B cell (primary cell): ENCODE results near the gene HIPK4. TPM values are rescaled to one million over a fixed set of nuclear protein-coding genes. Genes with fewer than 3 reads are reported as not detected.

Experiments used
- ATAC-seq: fragments of 200-7000 bp; cut with Tn5 transposase; one replicate; pipeline ENCODE4 v1.10.0; 2021; ENCODE audit warnings: low read depth, mild to moderate bottlenecking, moderate number of reproducible peaks, moderate library complexity
- CTCF ChIA-PET: fragments of 350-600 bp; sonication (Branson Sonifier 250); formaldehyde crosslinking; loops from one replicate; lab custom pipeline; 2021; ENCODE audit warnings: antibody characterized with exemption, inconsistent platforms; lab: Charles Lee
- POLR2A ChIA-PET: fragments of 350-600 bp; sonication (Branson Sonifier 250); formaldehyde crosslinking; loops from one replicate; lab custom pipeline; 2021; ENCODE audit warnings: antibody characterized with exemption; lab: Charles Lee
- DNase-seq: peaks from one replicate; pipeline ENCODE4 v3.0.0; 2013
- H2AFZ ChIP-seq: 2 replicates; pipeline ENCODE4 v1.6.1; 2012; ENCODE audit warnings: mild to moderate bottlenecking, low read depth, low read length; ENCODE audit not compliant: insufficient read depth, poor library complexity, severe bottlenecking
- H3K27ac ChIP-seq, 2 donors: 1 replicate in 1 of 2; 2 replicates in 1 of 2; pipeline ENCODE4 v1.5.1; 2012 to 2013; ENCODE audit warnings: low read length in 2 of 2, mild to moderate bottlenecking in 2 of 2, moderate library complexity in 1 of 2
- H3K27me3 ChIP-seq, 4 experiments: fragments of 200-600 bp in 1 of 4; sonication (generic) in 1 of 4; replicated peaks in 1 of 4; 1 replicate in 2 of 4; 2 replicates in 2 of 4; pipeline versions ENCODE4 v1.6.1 to v1.7.0; 2013 to 2016; ENCODE audit warnings: low read length in 3 of 4, mild to moderate bottlenecking in 2 of 4, mixed read lengths in 1 of 4, moderate library complexity in 1 of 4; ENCODE audit not compliant: insufficient read depth in 4 of 4, control insufficient read depth in 3 of 4; ENCODE audit errors: control extremely low read depth in 1 of 4
- H3K36me3 ChIP-seq, 2 experiments: replicated peaks in 1 of 2; 1 replicate in 1 of 2; 2 replicates in 1 of 2; pipeline versions ENCODE4 v1.6.1 to v1.7.1; 2013; ENCODE audit warnings: low read length in 1 of 2; ENCODE audit not compliant: insufficient read depth in 2 of 2, control insufficient read depth in 1 of 2; ENCODE audit errors: control extremely low read depth in 1 of 2, extremely low read depth in 1 of 2
- H3K4me1 ChIP-seq, 2 donors: fragments of 200-600 bp in 1 of 2; sonication (generic) in 1 of 2; 1 replicate in 1 of 2; 2 replicates in 1 of 2; pipeline versions ENCODE4 v1.5.1 to v1.6.1; 2013 to 2017; ENCODE audit warnings: low read length in 2 of 2; ENCODE audit not compliant: control insufficient read depth in 2 of 2, insufficient read depth in 2 of 2
- H3K4me2 ChIP-seq: replicated peaks from 2 replicates; pipeline ENCODE3; 2012; ENCODE audit warnings: mild to moderate bottlenecking, low read depth, low read length; ENCODE audit not compliant: poor library complexity, severe bottlenecking
- H3K4me3 ChIP-seq, 5 experiments: fragments of 200-600 bp in 1 of 5; sonication (generic) in 1 of 5; 1 replicate in 3 of 5; 2 replicates in 2 of 5; pipeline versions ENCODE4 v1.5.1 to v1.7.0; 2011 to 2016; ENCODE audit warnings: low read length in 4 of 5, mild to moderate bottlenecking in 4 of 5, low read depth in 2 of 5, control low read depth in 1 of 5, moderate library complexity in 1 of 5; ENCODE audit not compliant: insufficient read depth in 1 of 5; ENCODE audit errors: control extremely low read depth in 1 of 5, extremely low read depth in 1 of 5
- H3K79me2 ChIP-seq: fragments of 200-600 bp; sonication (generic); one replicate; pipeline ENCODE4 v1.6.0; 2016; ENCODE audit warnings: low read length; ENCODE audit not compliant: control insufficient read depth, insufficient read depth
- H3K9ac ChIP-seq: fragments of 200-600 bp; sonication (generic); 2 replicates; pipeline ENCODE4 v1.6.1; 2017; ENCODE audit warnings: mild to moderate bottlenecking, low read length, moderate library complexity
- H3K9me3 ChIP-seq, 3 donors: one replicate each; pipeline versions ENCODE4 v1.6.1 to v1.7.1; 2013; ENCODE audit warnings: low read length in 2 of 3; ENCODE audit not compliant: control insufficient read depth in 2 of 3, insufficient read depth in 1 of 3; ENCODE audit errors: control extremely low read depth in 1 of 3
- H4K20me1 ChIP-seq: 2 replicates; pipeline ENCODE4 v1.6.0; 2012; ENCODE audit warnings: mild to moderate bottlenecking, low read length; ENCODE audit not compliant: insufficient read depth, control insufficient read depth, poor library complexity, severe bottlenecking
- H3K27ac Mint-ChIP-seq: one replicate; pipeline ENCODE4 v1.8.0; 2021; ENCODE audit warnings: mixed read lengths
- H3K27me3 Mint-ChIP-seq: one replicate; pipeline ENCODE4 v1.8.0; 2021; ENCODE audit warnings: mixed read lengths
- H3K4me1 Mint-ChIP-seq: one replicate; pipeline ENCODE4 v1.8.0; 2021; ENCODE audit warnings: mixed read lengths
- H3K4me3 Mint-ChIP-seq: one replicate; pipeline ENCODE4 v1.8.0; 2021; ENCODE audit warnings: mixed read lengths
- H3K9me3 Mint-ChIP-seq: one replicate; pipeline ENCODE4 v1.8.0; 2022; ENCODE audit warnings: mixed read lengths; ENCODE audit not compliant: insufficient read depth
- CTCF ChIP-seq: fragments of 200-600 bp; IDR thresholded peaks from one replicate; pipeline ENCODE4 v1.8.0; 2022; ENCODE audit warnings: antibody characterized with exemption, mild to moderate bottlenecking
- EZH2 ChIP-seq: IDR thresholded peaks from 2 replicates; pipeline ENCODE4 v1.6.1; 2012; ENCODE audit warnings: borderline replicate concordance, low read depth, mild to moderate bottlenecking, moderate library complexity, low read length; ENCODE audit not compliant: insufficient read depth, poor library complexity, severe bottlenecking
- WGBS: methylation state at CpG from one replicate; pipeline ENCODE4 v1.1.5; 2013; ENCODE audit warnings: missing lambda C conversion rate; ENCODE audit not compliant: insufficient coverage; 5-methylcytosine and 5-hydroxymethylcytosine counted together
- intact Hi-C: fragments of 100-400 bp; cut with micrococcal nuclease; formaldehyde crosslinking; loops from one replicate; pipeline ENCODE4 v1.10.0; 2022
- polyA plus RNA-seq: library from polyadenylated mRNA; depleted of rRNA; stranded (reverse); fragments of >200 nt; gene quantifications from 2 replicates; pipeline ENCODE4 v1.2.3, GENCODE V29; 2012
- total RNA-seq, 2 donors: library from RNA; stranded (reverse); fragments of 120-200 nt in 1 of 2; gene quantifications; 1 replicate in 1 of 2; 2 replicates in 1 of 2; pipeline versions ENCODE4 v1.2.3 to v1.2.4, GENCODE V29; 2013 to 2022

HIPK4 gene
- total and polyA plus RNA-seq, 2 donors (not counting 1 experiment from before 2014, with no cell fraction given): 0.04 to 0.20 TPM

GRCh38 chr19:40425450-40426287 is 35.7 kb upstream of the HIPK4 start, which contains the start of gene SERTAD1:
SERTAD1 (minus strand) TSS chr19:40425992; CDS start chr19:40423546, 2,446 bp downstream.
- intact Hi-C loops: loop anchor here (1.0 kb wide), 6 partner anchors 10 to 145 kb away; partner anchors contain the start of genes AKT2 and BLVRB
- Mint-ChIP-seq H3K4me1 (peaks cover 27% of the 10 kb centered on the region), H3K4me3 (peak within 1 kb of the TSS; percentile 98), H3K27me3 (no peaks in the 10 kb centered on the region), H3K27ac (peak within 1 kb of the TSS; percentile 98), H3K9me3 (no peaks in the 10 kb centered on the region)
- peak; percentile 100 for DNase-seq
- H3K27me3 ChIP-seq: no peaks in the 10 kb centered on the region
- peaks cover 0 to 9% of the 10 kb centered on the region in 2 experiments for H3K36me3 ChIP-seq
- ATAC-seq: peak; percentile 89
- CTCF ChIA-PET: interaction anchor here (0.9 to 9.5 kb wide), 12 partner anchors 9 to 286 kb away, joined by 3 to 86 read pairs (median 5); partner anchors contain the start of genes BLVRB, SERTAD3 and SPTBN4
- H3K4me1 ChIP-seq: peaks cover 14 to 24% of the 10 kb centered on the region in 2 donors
- peak within 1 kb of the TSS; percentile 84 to 93 for H3K27ac ChIP-seq
- POLR2A ChIA-PET: interaction anchor here (0.6 to 5.8 kb wide), 9 partner anchors 9 to 1024 kb away, joined by 3 to 63 read pairs (median 6); partner anchors contain the start of genes AKT2, BLVRB, SERTAD3 and SPTBN4
- under 1% methylated on average over 63 of the region's 75 CpGs for WGBS
- no peaks in the 10 kb centered on the region for H3K9me3 ChIP-seq
- peak within 1 kb of the TSS; percentile 85 for H3K9ac ChIP-seq
- H3K79me2 ChIP-seq: peaks cover 26% of the 10 kb centered on the region
- H2AFZ ChIP-seq: peak within 1 kb of the TSS; percentile 81
- H4K20me1 ChIP-seq: no peaks in the 10 kb centered on the region
- peak; percentile 75 for TF ChIP-seq CTCF
- TF ChIP-seq EZH2: no peak
- H3K4me2 ChIP-seq: peak within 1 kb of the TSS; percentile 92
- peak within 1 kb of the TSS; percentile 71 to 89 (median 82) for H3K4me3 ChIP-seq
